DND-41 (cell line): Measurements from ENCODE around the gene GPC6.

ENCODE experiments used
- ATAC-seq: fragments of 200-7000 bp; cut with Tn5 transposase; 3 replicates; pipeline ENCODE4 v1.9.1; 2021; ENCODE audit warnings: low read depth; ENCODE audit not compliant: insufficient read depth
- DNase-seq: peaks from one replicate; pipeline ENCODE4 v3.0.0-alpha.2; 2020
- H2AFZ ChIP-seq: 2 replicates; pipeline ENCODE4 v1.6.0; 2012; ENCODE audit warnings: low read depth, low read length
- H3K27ac ChIP-seq: 2 replicates; pipeline ENCODE4 v1.5.1; 2012; ENCODE audit warnings: low read length, inconsistent platforms
- H3K27me3 ChIP-seq: fragments of 200-600 bp; sonication (generic); 2 replicates; pipeline ENCODE4 v1.6.0; 2012; ENCODE audit warnings: low read length, mild to moderate bottlenecking, inconsistent platforms; ENCODE audit not compliant: insufficient read depth, poor library complexity
- H3K36me3 ChIP-seq: 2 replicates; pipeline ENCODE4 v1.5.1; 2012; ENCODE audit warnings: low read length, inconsistent platforms; ENCODE audit not compliant: insufficient read depth
- H3K4me1 ChIP-seq: 2 replicates; pipeline ENCODE4 v1.5.1; 2012; ENCODE audit warnings: mild to moderate bottlenecking, low read length; ENCODE audit not compliant: insufficient read depth
- H3K4me2 ChIP-seq: 2 replicates; pipeline ENCODE4 v1.6.0; 2012; ENCODE audit warnings: mild to moderate bottlenecking, moderate library complexity, low read length, inconsistent platforms; ENCODE audit not compliant: insufficient read depth
- H3K4me3 ChIP-seq, 2 experiments: fragments of 200-600 bp in 1 of 2; shearing (Covaris generic) in 1 of 2; 2 replicates each; pipeline ENCODE4 v1.5.1; 2012 to 2016; ENCODE audit warnings: inconsistent platforms in 2 of 2, low read length in 2 of 2, mild to moderate bottlenecking in 2 of 2, low read depth in 1 of 2, moderate library complexity in 1 of 2
- H3K79me2 ChIP-seq: 2 replicates; pipeline ENCODE4 v1.6.0; 2012; ENCODE audit warnings: low read length, inconsistent platforms; ENCODE audit not compliant: insufficient read depth
- H3K9ac ChIP-seq: 2 replicates; pipeline ENCODE4 v1.6.0; 2012; ENCODE audit warnings: low read depth, mild to moderate bottlenecking, inconsistent platforms, low read length, moderate library complexity
- H3K9me3 ChIP-seq: 2 replicates; pipeline ENCODE4 v1.5.1; 2012; ENCODE audit warnings: low read length, moderate library complexity, mild to moderate bottlenecking, inconsistent platforms; ENCODE audit not compliant: insufficient read depth, severe bottlenecking
- H4K20me1 ChIP-seq: 2 replicates; pipeline ENCODE4 v1.6.0; 2012; ENCODE audit warnings: low read length; ENCODE audit not compliant: insufficient read depth
- CTCF ChIP-seq: IDR thresholded peaks from 2 replicates; pipeline ENCODE4 v1.5.1; 2012; ENCODE audit warnings: borderline replicate concordance, low read length, moderate library complexity, mild to moderate bottlenecking; ENCODE audit not compliant: poor library complexity, severe bottlenecking; ENCODE audit errors: extremely low read depth
- EZH2 ChIP-seq: IDR thresholded peaks from 3 replicates; pipeline ENCODE4 v1.6.1; 2012; ENCODE audit warnings: borderline replicate concordance, low read depth, mild to moderate bottlenecking, moderate library complexity, low read length, inconsistent platforms; ENCODE audit not compliant: severe bottlenecking

Gene GPC6

GRCh38 chr13:93502987-93503615, 276.5 kb downstream of the GPC6 start:
- Histone ChIP-seq H4K20me1 (no peaks in the 10 kb centered on the region), H3K4me1 (no peaks in the 10 kb centered on the region), H3K27ac (no peak overlapping the region), H3K27me3 (no peaks in the 10 kb centered on the region), H3K79me2 (no peaks in the 10 kb centered on the region), H3K9me3 (no peaks in the 10 kb centered on the region), H3K9ac (no peak overlapping the region), H3K4me3 (no peak overlapping the region), H3K4me2 (no peak overlapping the region), H3K36me3 (no peaks in the 10 kb centered on the region), H2AFZ (no peak overlapping the region)
- DNase-seq (no peak), ATAC-seq (no peak)
- TF ChIP-seq EZH2 (no peak), CTCF (no peak)

- DNase-seq (no peak), ATAC-seq (no peak)
- TF ChIP-seq CTCF (no peak), EZH2 (no peak)
- Histone ChIP-seq H3K4me1 (no peaks in the 10 kb centered on the region), H3K27ac (no peak overlapping the region), H3K4me3 (no peak overlapping the region; a peak in 1 of 4 replicates), H3K9ac (no peak overlapping the region), H4K20me1 (no peaks in the 10 kb centered on the region), H3K9me3 (no peaks in the 10 kb centered on the region), H3K79me2 (no peaks in the 10 kb centered on the region), H3K27me3 (no peaks in the 10 kb centered on the region), H3K4me2 (no peak overlapping the region), H3K36me3 (no peaks in the 10 kb centered on the region), H2AFZ (no peak overlapping the region)
These were observed 278.7 kb downstream of the GPC6 start for GRCh38 chr13:93505104-93505952.

- Histone ChIP-seq H3K9me3 (no peaks in the 10 kb centered on the region), H3K4me1 (no peaks in the 10 kb centered on the region), H4K20me1 (no peaks in the 10 kb centered on the region), H3K4me3 (no peak overlapping the region), H3K9ac (no peak overlapping the region), H3K79me2 (no peaks in the 10 kb centered on the region), H3K36me3 (no peaks in the 10 kb centered on the region), H3K27ac (no peak overlapping the region), H3K4me2 (no peak overlapping the region), H3K27me3 (no peaks in the 10 kb centered on the region), H2AFZ (no peak overlapping the region)
- ATAC-seq (no peak), DNase-seq (no peak)
- TF ChIP-seq CTCF: no peak
- TF ChIP-seq EZH2: no peak
These were observed 284.4 kb downstream of the GPC6 start for GRCh38 chr13:93511011-93511410.
